Kidney tubule cell (primary cell): Measurements from ENCODE around the gene UNC5C.

ENCODE experiments used
- DNase-seq: peaks from one replicate; pipeline ENCODE4 v3.0.0-alpha.2; 2018; ENCODE audit warnings: low spot score

UNC5C gene

DNA sequence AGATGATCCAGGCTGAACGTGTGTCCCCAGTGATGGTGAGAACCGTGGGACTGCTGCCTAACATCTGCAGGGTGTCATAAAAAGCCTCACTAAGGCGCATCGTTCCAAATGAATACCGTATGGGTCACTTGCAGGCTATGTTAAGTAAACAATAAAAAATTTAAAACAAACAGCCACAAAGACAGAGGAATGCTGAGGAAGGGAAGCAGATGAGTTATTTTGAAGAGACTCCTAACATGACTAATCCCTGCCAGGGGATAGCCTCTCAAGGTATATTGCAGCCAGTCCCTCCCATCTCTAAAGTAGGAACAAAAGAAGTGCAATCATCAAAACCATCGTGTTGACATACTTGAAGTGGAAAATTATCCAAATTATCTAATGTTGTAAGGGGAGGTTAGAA is 83.8 kb downstream of the UNC5C start:
- DNase-seq: peak; percentile 3

DNA sequence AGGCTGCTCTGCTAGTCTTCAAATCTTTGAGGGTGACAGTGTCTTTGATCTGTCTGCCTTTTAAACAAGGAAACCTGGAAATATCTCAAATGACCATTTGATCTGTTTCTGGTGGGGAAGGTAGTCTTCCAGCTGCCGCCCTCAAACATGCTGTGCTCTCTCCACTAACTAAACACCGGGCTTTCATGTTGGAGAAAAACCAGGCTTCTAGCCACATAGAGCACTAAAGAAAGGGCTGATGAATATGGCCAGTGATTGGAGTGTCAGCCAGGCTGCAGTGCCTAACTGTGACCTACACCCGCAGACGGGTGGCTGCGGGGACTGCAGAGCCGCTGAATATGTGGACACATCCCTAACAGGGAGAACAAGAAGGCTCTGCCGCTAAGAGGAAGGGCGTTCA is 85.9 kb downstream of the UNC5C start:
- DNase-seq: no peak

DNA sequence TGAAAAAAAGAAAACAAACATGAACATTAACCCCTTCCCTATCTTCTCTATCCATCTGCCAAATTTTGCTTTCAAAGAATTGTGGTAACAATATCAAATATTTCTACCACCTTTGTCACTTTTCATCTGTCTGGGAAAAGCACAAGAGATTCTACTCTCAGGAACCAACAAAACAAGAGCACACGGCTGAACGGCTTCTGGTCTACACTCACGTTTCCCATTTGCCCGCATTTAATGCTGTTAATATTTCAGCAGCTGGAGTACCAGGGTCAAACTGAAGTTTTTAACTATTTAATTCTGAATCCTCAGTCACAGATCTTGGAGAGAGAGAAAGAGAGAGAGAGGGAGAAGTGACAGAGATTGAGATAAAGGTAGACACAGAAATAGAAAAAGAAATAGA is 91.4 kb downstream of the UNC5C start:
- DNase-seq: no peak

DNA sequence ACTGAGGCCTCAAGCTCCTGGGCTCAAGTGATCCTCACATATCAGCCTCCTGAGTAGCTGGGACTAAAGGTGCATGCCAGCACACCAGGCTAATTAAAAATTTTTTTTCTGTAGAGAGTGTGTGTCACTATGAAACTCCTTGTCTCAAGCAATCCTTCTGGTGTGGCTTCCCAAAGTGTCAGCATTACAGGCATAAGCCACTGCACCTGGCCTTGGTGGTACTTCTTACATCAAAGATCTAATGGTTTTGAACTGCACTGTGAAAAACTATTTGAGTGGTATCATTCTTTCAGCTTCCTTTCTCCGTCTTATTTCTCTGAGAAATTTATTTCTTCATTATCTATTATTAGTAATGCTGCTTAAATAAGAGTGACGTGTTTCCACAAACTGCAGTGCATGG is 98.5 kb downstream of the UNC5C start:
- DNase-seq: no peak

DNA sequence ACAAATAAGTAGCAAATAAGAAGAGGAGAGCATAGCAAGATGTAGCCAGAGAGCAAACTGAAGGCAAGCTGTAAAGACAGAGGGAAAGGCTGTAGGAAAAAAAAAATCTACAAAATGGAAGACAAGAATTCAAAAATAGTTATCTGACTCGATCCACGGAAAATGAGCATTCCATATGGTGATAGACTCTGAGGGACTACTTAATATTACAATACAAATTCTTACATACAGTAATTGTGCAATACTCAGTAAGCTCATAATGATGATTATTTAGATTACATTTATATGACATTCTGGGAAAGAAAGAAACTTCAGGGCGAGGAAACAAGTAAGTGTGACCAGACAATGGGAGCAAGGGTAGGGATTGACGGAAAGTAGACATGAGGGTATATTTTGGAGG is 102.6 kb downstream of the UNC5C start:
- no peak for DNase-seq

DNA sequence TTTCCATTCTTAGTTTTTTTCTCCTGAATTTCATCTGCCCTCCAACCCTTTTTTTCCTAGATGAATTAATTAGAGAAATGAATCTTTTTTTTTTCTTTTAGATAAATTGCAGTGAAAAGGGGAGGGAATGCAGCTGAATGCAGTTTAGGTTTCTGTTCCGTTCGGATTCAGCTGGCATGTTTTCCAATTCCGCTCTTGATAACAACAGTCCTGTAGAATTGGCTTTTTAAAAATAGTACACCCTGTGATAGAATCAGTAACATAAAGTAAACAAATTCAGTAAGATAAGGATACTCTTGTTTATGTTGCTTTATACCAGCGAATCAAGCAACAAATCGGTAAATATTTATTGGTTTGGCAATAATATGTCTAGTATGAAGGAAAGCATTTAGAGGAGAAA is 103.5 kb downstream of the UNC5C start:
- no peak for DNase-seq

DNA sequence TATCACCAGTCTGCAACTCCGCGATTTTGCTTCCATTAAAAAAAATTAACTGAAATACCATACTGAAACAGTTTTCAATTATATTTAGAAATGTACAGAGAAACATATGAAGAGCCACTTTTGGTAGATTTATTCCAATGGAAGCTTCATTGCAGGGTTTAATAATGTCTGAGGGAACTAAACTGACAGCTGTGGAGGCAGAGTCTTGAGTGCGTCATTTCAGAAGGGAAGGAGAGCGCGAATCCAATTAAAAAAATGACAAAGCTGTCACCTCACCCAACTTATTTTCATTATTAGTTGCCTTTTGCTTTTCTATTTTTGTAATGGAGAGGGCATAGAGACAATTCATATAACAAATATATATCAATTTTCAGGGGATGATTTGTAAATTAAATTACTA is 104.0 kb downstream of the UNC5C start:
- DNase-seq: no peak

DNA sequence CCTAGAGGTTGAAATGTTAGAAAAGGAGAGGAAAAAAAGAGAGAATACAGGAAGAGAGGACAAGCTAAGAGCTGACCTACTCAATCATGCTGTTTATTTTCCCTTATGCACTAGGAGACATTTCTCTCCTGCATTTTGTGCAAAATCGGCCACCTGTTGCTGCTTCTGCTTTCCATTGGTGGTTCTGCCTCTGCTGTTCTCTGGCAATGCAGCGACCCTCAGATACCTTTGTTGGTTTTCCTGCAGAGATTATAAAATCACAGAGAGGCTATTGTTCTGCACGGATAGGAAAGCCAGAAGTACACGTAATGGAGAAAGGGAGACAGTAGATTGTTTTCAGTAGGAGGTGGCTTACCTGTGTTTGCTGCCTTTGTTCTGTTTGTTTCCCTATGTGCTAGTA is 108.9 kb downstream of the UNC5C start:
- DNase-seq: no peak

DNA sequence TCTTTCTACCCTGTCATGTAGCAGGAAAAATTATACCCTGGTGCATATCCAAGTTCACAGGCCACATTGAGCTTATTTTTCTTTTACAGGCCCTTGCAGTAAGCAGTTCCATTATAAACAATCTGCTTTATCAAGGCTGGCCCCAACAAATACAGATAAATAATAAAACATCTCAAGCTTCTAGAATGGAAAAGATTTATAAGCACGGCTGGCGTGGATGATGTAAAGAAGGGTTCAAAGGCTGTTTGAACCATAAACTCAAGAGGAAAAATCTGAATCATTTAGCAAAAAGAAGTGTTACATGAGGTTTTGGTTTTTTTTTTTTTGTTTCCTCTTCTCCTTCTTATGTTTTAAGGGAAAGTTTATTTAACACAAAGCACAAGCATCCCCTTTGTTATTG is 109.7 kb downstream of the UNC5C start:
- no peak for DNase-seq

DNA sequence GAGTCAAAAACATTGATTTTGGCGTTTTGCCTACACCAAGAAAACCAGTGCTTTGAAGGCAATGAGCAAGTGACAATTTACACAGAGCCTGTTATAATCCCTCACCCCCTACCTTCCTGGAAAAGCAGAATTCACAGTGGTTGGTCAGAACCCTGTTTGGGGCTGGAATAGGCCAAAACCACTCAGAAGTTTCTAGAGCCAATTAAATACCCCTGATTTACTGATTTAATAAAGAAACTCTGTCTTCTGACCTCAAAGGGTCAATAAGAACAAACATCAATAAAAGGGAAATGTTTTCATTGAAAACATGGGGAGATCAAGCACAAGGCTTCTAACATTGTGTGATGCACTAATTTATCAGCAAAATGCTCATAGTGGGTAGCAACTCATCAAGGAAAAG is 116.3 kb downstream of the UNC5C start:
- no peak for DNase-seq

DNA sequence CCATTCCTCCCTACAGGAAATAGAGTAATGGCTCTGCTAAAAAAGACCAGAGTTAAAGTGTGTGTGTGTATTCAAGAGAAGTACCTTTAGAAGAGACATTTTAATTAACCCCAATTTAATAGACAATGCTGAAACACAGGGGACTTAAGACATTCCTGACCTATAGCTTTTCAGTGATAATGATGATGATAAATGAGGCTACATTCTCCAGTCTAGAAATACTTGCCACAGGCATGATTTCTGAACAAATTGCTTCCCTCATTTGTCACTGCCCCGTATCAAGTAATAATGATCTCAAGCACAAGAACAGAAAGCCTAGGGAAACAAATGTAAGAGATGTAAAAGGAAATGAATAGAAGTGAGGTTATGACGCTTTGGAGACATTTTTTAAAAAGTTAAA is 117.1 kb downstream of the UNC5C start:
- no peak for DNase-seq

DNA sequence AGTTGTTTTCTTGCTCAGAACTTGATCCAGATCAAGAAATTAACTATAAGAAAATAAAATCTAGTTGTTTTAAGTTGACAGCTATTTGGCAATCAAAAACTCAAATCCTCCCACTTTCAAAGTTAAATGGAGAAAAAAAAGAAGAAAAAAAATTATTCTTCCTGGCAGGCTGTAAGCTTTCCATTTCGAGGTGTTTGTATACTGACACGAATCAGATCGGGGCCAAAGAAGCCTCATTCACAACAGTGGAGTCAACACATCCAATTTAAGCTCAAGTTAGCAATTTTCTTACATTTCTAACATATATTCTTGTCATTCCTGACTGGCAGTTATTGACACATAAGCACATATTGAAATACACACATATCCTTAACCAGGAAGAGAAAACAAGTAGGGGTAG is 119.4 kb downstream of the UNC5C start:
- DNase-seq: no peak

DNA sequence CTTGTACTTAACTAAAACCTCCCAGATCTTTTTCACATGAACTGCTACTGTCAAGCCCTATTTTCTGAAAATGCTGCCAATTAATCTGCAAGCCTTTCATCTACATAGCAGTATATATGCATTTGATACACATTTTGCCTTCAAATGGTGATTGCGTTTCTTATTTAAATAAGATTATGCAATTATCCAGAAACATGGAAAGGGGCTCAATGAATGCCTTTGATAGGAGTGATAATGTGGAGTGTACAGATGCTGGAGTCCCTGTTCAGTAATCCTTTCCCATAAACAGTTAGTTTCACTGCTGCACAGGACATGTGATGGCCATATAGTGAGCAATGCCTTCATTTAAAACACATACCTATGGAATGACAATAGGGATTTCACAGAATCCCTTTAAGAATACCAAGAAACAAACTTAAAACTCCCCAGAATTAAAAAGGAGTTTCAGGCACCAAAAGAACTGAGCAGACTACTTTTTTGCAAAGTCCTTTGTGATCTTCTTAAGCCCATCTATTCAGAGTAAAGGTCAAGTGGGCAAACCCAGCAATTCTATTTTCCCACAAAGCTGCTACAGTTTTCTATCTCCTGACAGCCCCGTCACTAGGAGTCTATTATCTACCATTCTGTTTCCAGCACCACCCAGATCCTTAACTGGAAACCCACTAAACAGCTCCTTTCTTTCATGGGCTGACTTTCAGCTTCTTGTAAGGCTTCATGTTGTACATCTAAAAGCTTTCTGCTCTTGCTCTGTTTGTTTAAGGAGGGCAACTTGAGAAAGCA is 120.3 kb downstream of the UNC5C start:
- DNase-seq: no peak

DNA sequence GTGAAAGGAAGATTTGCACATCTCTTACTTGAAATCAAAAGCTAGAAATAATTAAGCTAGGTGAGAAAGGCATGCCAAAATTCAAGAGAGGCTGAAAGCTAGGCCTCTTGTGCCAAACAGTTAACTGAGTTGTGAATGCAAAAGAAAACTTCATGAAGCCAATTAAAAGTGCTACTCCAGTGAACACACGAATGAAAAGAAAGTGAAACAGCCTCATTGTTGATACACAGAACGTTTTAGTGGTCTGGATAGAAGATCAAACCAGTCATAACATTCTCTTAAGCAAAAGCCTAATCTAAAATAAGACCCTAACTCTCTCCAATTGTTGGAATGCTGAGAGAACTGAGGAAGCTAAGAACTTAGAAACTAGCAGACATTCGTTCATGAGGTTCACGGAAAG is 122.3 kb downstream of the UNC5C start:
- DNase-seq: no peak

DNA sequence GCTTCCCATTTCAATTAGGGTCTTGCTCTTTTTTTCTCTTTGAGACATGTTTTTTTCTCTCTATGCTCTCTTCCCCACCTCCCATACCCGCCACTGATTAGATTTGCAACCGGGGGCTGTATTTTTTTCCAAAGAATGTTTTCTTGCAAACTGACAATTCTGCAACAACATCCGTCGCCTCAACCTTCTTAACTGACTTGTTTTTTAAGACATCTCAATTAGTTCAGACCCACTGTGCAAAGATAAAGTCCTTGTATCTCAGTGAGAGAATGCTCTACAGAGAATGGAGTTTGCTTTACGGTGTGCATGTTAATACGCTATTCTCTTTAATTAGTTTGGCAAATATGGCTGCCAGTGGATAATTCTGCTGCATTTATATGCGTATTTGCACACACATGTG is 126.3 kb downstream of the UNC5C start:
- no peak for DNase-seq

DNA sequence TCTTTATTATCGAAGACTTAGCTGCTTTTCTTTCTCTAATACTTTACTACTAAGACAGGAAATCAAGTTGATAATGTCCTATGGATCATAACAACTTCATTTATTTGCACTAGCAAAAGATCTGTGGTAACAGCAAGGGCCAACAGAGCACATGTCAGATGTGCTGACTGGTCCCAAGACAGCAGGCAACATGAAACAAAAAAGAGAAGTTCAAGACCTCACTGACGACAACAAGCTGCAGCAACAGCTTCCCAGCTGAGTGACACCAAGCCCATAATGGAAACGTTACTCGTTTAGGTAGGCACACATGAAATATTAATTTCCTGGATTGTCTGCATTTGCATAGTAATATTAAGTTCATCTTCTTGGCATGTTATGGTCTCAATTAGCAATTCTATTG is 126.9 kb downstream of the UNC5C start:
- no peak for DNase-seq

DNA sequence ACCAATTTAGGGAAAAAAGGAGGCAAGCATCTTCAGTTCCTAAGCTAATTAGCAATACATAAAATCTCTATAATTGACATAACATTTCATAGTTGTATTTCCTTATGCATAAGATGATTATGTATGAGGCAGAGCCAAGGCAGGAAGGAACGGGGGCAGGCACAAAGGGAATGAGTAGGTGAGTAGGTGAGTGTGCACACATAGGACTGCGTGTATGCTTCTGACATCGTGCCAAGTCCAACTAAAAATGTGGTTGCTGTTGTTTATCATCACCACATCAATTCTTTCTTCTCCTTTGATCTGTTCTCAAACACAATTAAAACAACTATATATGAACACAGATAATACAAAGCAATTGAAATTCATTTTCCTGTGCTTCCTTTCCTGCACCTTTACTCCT is 131.2 kb downstream of the UNC5C start:
- no peak for DNase-seq

DNA sequence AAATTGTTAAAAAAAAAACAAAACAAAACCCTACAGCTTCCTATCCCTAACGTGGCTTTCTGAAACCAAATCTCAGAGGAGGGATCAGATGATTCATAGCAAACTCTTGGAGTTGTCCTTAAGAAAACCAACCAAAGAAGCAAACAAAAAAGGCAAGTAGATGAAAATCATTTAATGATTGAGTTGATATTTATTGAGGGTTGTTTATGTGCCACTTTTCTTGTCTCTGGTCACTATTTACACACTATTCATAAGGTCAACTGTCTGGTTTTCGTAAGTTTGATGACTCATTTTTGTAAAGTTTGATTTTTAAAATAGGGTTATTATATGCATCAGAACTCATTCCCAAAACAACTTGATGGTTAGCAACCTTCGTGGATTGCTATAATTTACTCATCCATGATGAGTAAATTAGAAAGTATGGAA is 133.4 kb downstream of the UNC5C start:
- no peak for DNase-seq

DNA sequence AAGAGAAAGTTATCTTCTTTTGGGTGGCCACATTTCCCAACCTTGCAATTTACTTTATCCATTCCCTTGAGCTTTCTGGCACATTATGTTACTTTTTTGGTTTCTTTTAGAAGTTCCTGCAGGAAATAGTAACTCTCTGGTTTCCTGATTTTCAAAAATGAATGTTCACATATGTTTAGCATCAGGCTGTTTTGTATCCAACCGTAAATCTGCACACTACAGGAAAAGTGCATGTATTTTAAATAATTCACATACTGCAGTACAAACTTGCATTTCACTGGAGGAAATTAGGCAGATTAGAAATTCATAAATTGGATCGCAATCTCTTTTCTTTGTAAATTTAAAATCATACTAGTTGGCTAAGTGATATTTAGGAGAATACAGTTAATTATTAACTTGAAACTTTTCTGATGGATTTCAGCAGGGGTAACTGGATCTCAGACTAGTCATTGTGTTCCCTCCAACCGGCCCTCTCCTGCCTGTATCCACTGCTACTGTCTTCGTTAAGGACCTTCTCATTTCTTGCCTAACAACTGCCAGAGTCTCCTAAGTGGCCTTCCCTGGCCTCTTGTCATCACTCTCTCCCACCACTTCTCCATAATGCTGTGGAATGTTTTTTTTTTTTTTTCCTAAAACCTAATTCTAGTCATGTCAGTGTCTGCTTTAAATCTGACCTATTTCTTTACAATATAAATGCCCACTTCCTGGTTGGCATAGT is 137.2 kb downstream of the UNC5C start:
- DNase-seq: no peak

DNA sequence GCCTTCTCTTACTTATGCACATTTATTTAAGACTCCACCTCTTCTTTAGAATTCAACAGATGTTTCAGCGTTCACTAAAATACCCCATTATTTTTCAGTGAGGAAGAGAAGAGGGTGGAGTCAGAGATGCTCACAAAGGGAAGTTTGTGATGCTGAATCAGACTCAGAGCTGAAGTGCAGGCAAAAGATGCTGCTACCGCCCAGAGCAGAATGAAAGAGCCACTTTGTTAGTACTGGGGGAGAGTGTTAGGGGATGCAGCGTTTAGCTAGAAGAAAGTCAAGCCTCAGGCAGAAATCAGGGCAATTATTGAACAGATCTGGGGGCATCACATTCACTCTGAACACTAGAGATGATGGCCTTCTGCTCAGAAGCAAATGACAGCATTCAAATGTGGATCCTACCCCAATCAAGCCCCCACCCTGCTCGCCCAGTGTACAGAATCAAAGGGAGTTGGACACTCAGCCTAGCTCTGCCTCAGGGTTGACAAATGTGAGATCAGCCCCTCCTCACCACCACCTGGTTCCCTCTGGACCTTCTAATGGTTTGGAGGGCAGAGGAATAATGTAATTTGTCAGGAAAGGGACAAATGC is 138.3 kb downstream of the UNC5C start:
- no peak for DNase-seq

DNA sequence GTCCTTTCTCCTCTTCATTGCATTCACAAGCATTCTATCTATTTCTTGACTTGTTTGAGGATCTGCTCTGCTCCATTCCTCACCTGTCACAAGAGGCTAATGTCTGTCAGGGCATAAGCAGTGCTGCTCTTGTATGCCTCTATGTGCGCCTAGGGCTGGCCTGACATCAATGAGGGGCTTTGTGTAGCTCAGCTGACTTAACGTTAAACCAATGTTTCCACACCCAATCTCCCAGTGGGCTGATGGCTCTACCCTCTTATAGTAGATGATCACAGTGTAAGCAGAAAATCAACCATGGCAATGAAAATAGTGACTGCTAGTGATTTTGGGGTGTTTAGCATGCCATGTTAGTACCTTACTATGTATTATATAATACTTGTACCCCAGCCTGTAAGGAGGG is 139.0 kb downstream of the UNC5C start:
- no peak for DNase-seq

DNA sequence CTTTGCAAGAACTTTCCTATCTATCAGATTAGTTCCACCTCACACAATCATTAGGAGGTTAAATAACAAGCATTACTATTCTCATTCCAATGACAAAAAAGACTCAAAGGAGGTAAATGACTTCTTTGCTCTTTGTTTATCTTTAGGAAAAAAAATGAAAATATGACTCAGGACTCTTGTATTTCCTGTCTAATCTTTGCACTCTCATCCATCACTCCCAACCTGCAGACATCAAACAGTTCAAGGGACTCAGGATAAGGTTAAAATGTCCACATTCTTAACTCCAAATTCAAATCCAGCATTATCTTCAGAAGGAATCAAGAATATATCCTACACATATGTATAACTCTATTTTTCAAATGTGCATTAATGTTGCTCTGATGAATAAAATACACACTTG is 139.6 kb downstream of the UNC5C start:
- peak; percentile 33 for DNase-seq

DNA sequence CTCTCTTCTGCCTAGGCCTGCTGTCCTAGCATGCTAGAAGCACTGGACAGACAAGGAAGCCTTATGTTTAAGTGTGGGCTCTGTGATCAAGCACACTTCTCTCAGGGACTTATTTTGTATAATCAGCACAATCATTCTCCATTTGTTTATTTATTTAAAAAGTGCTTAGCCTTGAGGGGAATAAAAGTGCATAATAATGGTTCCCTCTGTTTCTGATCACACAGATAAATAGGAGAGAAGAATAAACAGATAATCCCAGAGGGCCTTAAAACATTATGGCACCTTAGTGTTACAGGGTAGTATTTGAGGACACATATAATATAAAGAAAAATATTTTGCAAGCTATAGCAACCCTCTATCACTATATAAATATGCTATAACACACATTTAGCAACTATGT is 146.5 kb downstream of the UNC5C start:
- DNase-seq: no peak

DNA sequence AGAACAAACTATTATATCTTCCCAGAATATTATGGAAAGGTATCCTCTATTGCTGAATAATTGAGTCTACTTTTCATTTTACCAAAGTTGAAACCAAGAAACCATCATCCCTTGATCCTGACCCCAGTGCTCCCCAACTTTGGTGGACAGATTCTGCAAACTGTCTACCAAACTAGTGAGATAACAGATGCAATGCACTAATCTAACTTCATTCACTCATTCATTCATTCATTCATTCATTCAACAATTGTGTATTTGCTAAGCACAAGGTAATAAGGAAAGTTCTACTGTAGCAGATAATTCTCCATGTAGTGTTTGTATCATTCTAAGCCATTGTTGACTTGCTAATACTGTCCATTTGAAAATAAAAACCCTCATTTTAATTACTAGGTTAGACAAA is 150.6 kb downstream of the UNC5C start:
- no peak for DNase-seq
